Mesenchymal stem cell (in vitro differentiated cells and primary cell): ENCODE results near the gene TUBA3D.
"Not testable (repeated sequence)": the region's sequence is repeated elsewhere in the genome, so short reads cannot be mapped to it uniquely, and the experiment has no call there.

Experiments used
- DNase-seq: peaks from one replicate; pipeline ENCODE4 v3.0.0-alpha.2; 2013
- H2AFZ ChIP-seq: one replicate; pipeline ENCODE4 v1.6.1; 2013; ENCODE audit warnings: low read depth, mild to moderate bottlenecking, control low read depth, inconsistent platforms, low read length, moderate library complexity
- H2AK5ac ChIP-seq: 2 replicates; pipeline ENCODE4 v1.6.1; 2013; ENCODE audit warnings: low read length, moderate library complexity, mild to moderate bottlenecking, inconsistent platforms; ENCODE audit not compliant: severe bottlenecking
- H2BK120ac ChIP-seq: one replicate; pipeline ENCODE4 v1.6.1; 2013; ENCODE audit warnings: low read depth, mild to moderate bottlenecking, inconsistent platforms, low read length, moderate library complexity
- H2BK12ac ChIP-seq, 2 experiments: one replicate each; pipeline ENCODE4 v1.6.1; 2013; ENCODE audit warnings: inconsistent platforms in 2 of 2, low read length in 2 of 2, mild to moderate bottlenecking in 2 of 2, moderate library complexity in 2 of 2, control low read depth in 1 of 2
- H2BK15ac ChIP-seq: one replicate; pipeline ENCODE4 v1.6.1; 2013; ENCODE audit warnings: mild to moderate bottlenecking, low read depth, inconsistent platforms; ENCODE audit not compliant: poor library complexity, severe bottlenecking
- H2BK5ac ChIP-seq: 2 replicates; pipeline ENCODE4 v1.6.1; 2013; ENCODE audit warnings: low read depth, mild to moderate bottlenecking, low read length, control low read depth, inconsistent platforms; ENCODE audit not compliant: poor library complexity, severe bottlenecking
- H3K14ac ChIP-seq, 2 experiments: one replicate each; pipeline ENCODE4 v1.6.1; 2013; ENCODE audit warnings: inconsistent platforms in 2 of 2, low read length in 2 of 2, control low read depth in 1 of 2, mild to moderate bottlenecking in 1 of 2, moderate library complexity in 1 of 2
- H3K18ac ChIP-seq, 2 experiments: one replicate each; pipeline ENCODE4 v1.6.1; 2013; ENCODE audit warnings: inconsistent platforms in 2 of 2, low read length in 2 of 2, control low read depth in 1 of 2, low read depth in 1 of 2, mild to moderate bottlenecking in 1 of 2
- H3K23ac ChIP-seq, 2 experiments: one replicate each; pipeline ENCODE4 v1.6.1; 2013; ENCODE audit warnings: inconsistent platforms in 2 of 2, low read length in 2 of 2, mild to moderate bottlenecking in 2 of 2, moderate library complexity in 2 of 2, control low read depth in 1 of 2
- H3K27ac ChIP-seq: 2 replicates; pipeline ENCODE4 v1.5.1; 2013; ENCODE audit warnings: mild to moderate bottlenecking, moderate library complexity, low read length, control low read depth, inconsistent platforms; ENCODE audit not compliant: poor library complexity, severe bottlenecking
- H3K27me3 ChIP-seq, 2 experiments: 2 replicates each; pipeline versions ENCODE4 v1.6.1 to v1.7.0; 2013; ENCODE audit warnings: low read length in 2 of 2, mild to moderate bottlenecking in 2 of 2, moderate library complexity in 2 of 2, control low read depth in 1 of 2, inconsistent platforms in 1 of 2; ENCODE audit not compliant: control insufficient read depth in 1 of 2, insufficient read depth in 1 of 2
- H3K36me3 ChIP-seq, 2 experiments: 2 replicates each; pipeline versions ENCODE4 v1.6.1 to v1.7.0; 2013; ENCODE audit warnings: low read length in 2 of 2, control low read depth in 1 of 2, inconsistent platforms in 1 of 2, low read depth in 1 of 2, mild to moderate bottlenecking in 1 of 2; ENCODE audit not compliant: insufficient read depth in 2 of 2, control insufficient read depth in 1 of 2
- H3K4ac ChIP-seq, 2 experiments: one replicate each; pipeline ENCODE4 v1.6.1; 2013; ENCODE audit warnings: inconsistent platforms in 2 of 2, low read length in 2 of 2, mild to moderate bottlenecking in 2 of 2, moderate library complexity in 2 of 2, control low read depth in 1 of 2, low read depth in 1 of 2
- H3K4me1 ChIP-seq: 2 replicates; pipeline ENCODE4 v1.6.1; 2013; ENCODE audit warnings: low read depth, low read length, control low read depth; ENCODE audit not compliant: control insufficient read depth, insufficient read depth
- H3K4me2 ChIP-seq: 2 replicates; pipeline ENCODE4 v1.6.1; 2013; ENCODE audit warnings: low read length, mild to moderate bottlenecking, inconsistent platforms; ENCODE audit not compliant: poor library complexity, severe bottlenecking
- H3K4me3 ChIP-seq, 2 experiments: 2 replicates each; pipeline versions ENCODE4 v1.5.1 to v1.7.0; 2013; ENCODE audit warnings: low read length in 2 of 2, mild to moderate bottlenecking in 2 of 2, control low read depth in 1 of 2, low read depth in 1 of 2; ENCODE audit not compliant: insufficient read depth in 1 of 2
- H3K79me1 ChIP-seq: replicated peaks from 2 replicates; pipeline ENCODE4 v1.6.1; 2013; ENCODE audit warnings: mild to moderate bottlenecking, control low read depth, low read length, inconsistent platforms; ENCODE audit not compliant: poor library complexity, severe bottlenecking
- H3K9ac ChIP-seq: 2 replicates; pipeline ENCODE4 v1.7.0; 2013; ENCODE audit warnings: mild to moderate bottlenecking, low read length, moderate library complexity
- H3K9me3 ChIP-seq: 2 replicates; pipeline ENCODE4 v1.7.0; 2013; ENCODE audit warnings: mild to moderate bottlenecking, low read length; ENCODE audit not compliant: control insufficient read depth
- H4K8ac ChIP-seq: one replicate; pipeline ENCODE4 v1.6.1; 2013; ENCODE audit warnings: inconsistent platforms, mild to moderate bottlenecking, low read length, moderate library complexity
- H4K91ac ChIP-seq: one replicate; pipeline ENCODE4 v1.6.1; 2013; ENCODE audit warnings: mild to moderate bottlenecking, low read length, inconsistent platforms
- WGBS: methylation state at CpG from one replicate; pipeline ENCODE4 v1.1.7; 2013; ENCODE audit warnings: mixed read lengths; 5-methylcytosine and 5-hydroxymethylcytosine counted together

The TUBA3D gene

GRCh38 chr2:131478074-131478849 is 2.3 kb downstream of the TUBA3D start:
- not testable (repeated sequence) for DNase-seq, H3K27me3 ChIP-seq, H3K18ac ChIP-seq, H2AFZ ChIP-seq, H2AK5ac ChIP-seq, H2BK12ac ChIP-seq, H4K91ac ChIP-seq, H3K4me3 ChIP-seq, H3K4me2 ChIP-seq, H4K8ac ChIP-seq, H3K14ac ChIP-seq, H3K9me3 ChIP-seq, H3K23ac ChIP-seq, H2BK15ac ChIP-seq, H3K4me1 ChIP-seq, H2BK120ac ChIP-seq, H3K4ac ChIP-seq, H3K27ac ChIP-seq, H3K9ac ChIP-seq, H2BK5ac ChIP-seq
- WGBS: 96% methylated on average over 11 of the region's 18 CpGs
- Histone ChIP-seq H3K79me1 (peaks cover 16% of the 10 kb centered on the region), H3K36me3 (peaks cover 0 to 23% of the 10 kb centered on the region in 2 experiments)

GRCh38 chr2:131478850-131479461 is 3.0 kb downstream of the TUBA3D start:
- Histone ChIP-seq H3K36me3 (peaks cover 0 to 27% of the 10 kb centered on the region in 2 experiments), H3K79me1 (peaks cover 19% of the 10 kb centered on the region)
- not testable (repeated sequence) for H2BK12ac ChIP-seq, H3K27me3 ChIP-seq, H2BK5ac ChIP-seq, H2BK120ac ChIP-seq, H2AK5ac ChIP-seq, H3K27ac ChIP-seq, H4K8ac ChIP-seq, H3K18ac ChIP-seq, H3K4me3 ChIP-seq, H3K4me2 ChIP-seq, H3K23ac ChIP-seq, H2AFZ ChIP-seq, H3K9ac ChIP-seq, H3K4ac ChIP-seq, H3K14ac ChIP-seq, H4K91ac ChIP-seq, H3K4me1 ChIP-seq, DNase-seq, H3K9me3 ChIP-seq, H2BK15ac ChIP-seq
- WGBS: 86% methylated on average over 9 of the region's 9 CpGs

GRCh38 chr2:131480351-131480750 is 4.4 kb downstream of the TUBA3D start:
- not testable (repeated sequence) for H2BK12ac ChIP-seq, H3K27me3 ChIP-seq, H3K4ac ChIP-seq, H4K91ac ChIP-seq, DNase-seq, H3K4me1 ChIP-seq, H2BK5ac ChIP-seq, H2BK15ac ChIP-seq, H3K27ac ChIP-seq, H4K8ac ChIP-seq, H2AFZ ChIP-seq, H2BK120ac ChIP-seq, H3K23ac ChIP-seq, H3K9ac ChIP-seq, H3K18ac ChIP-seq, H3K4me2 ChIP-seq, H2AK5ac ChIP-seq, H3K14ac ChIP-seq, H3K4me3 ChIP-seq, H3K9me3 ChIP-seq
- 97% methylated on average over 18 of the region's 20 CpGs for WGBS
- Histone ChIP-seq H3K79me1 (peaks cover 26% of the 10 kb centered on the region), H3K36me3 (peaks cover 0 to 33% of the 10 kb centered on the region in 2 experiments)

GRCh38 chr2:131482506-131483155 is 6.7 kb downstream of the TUBA3D start:
- not testable (repeated sequence) for H3K23ac ChIP-seq, H3K9ac ChIP-seq, H3K4me3 ChIP-seq, H2AFZ ChIP-seq, H2BK15ac ChIP-seq, H2BK5ac ChIP-seq, H2AK5ac ChIP-seq, H4K91ac ChIP-seq, H2BK120ac ChIP-seq, H3K27ac ChIP-seq, DNase-seq, H3K27me3 ChIP-seq, H3K4me2 ChIP-seq, H2BK12ac ChIP-seq, H3K4ac ChIP-seq, H3K9me3 ChIP-seq, H3K18ac ChIP-seq, H3K14ac ChIP-seq, H4K8ac ChIP-seq
- H3K36me3 ChIP-seq: peaks cover 0 to 26% of the 10 kb centered on the region in 2 experiments
- H3K4me1 ChIP-seq: peaks cover 13% of the 10 kb centered on the region
- WGBS: 96% methylated on average over 19 of the region's 19 CpGs
- peaks cover 16% of the 10 kb centered on the region for H3K79me1 ChIP-seq
